ENCODE measurements around the gene RASGEF1C.

GRCh38 chr5:180170810-180171567 is 38.0 kb downstream of the RASGEF1C start:
- TF ChIP-seq CTCF (IDR thresholded peaks at IDR 0.05): no peak
- TF ChIP-seq POLR2AphosphoS5 (IDR thresholded peaks at IDR 0.05): no peak
- no peak for TF ChIP-seq POLR2A (IDR thresholded peaks at IDR 0.05)
